Measurements from ENCODE around the gene MALL.
"Not testable (repeated sequence)": the region's sequence is repeated elsewhere in the genome, so short reads cannot be mapped to it uniquely, and the experiment has no call there.

- TF ChIP-seq CTCF, POLR2A, EP300 (IDR thresholded peaks at IDR 0.05): not testable (repeated sequence)
Observed at GRCh38 chr2:110035384-110035783, 80.2 kb downstream of the MALL start.

All from tibial nerve (tissue), 4 donors.